GM12878 (cell line): Measurements from ENCODE around the gene FLII. TPM values are rescaled to one million over a fixed set of nuclear protein-coding genes. Genes with fewer than 3 reads are reported as not detected.

ENCODE experiments used
- ATAC-seq: fragments of 200-7000 bp; cut with Tn5 transposase; 3 replicates; pipeline ENCODE4 v1.9.1; 2020; ENCODE audit warnings: mild to moderate bottlenecking, moderate library complexity
- BruUV-seq: library from RNA; stranded (reverse); fragments of 400-500 nt; replicated peaks from 2 replicates; lab custom pipeline; 2021; lab: Mats Ljungman, UMichigan
- CTCF ChIA-PET: fragments of 300-600 bp; sonication (Branson Sonifier 250); formaldehyde crosslinking; extraction: SDS; loops from one replicate; lab custom pipeline; 2021; ENCODE audit warnings: inconsistent platforms; lab: Yijun Ruan, JAX
- POLR2A ChIA-PET: fragments of 350-600 bp; formaldehyde crosslinking; extraction: SDS; loops from one replicate; lab custom pipeline; 2021; ENCODE audit warnings: inconsistent platforms; lab: Charles Lee
- RAD21 ChIA-PET: fragments of 300-600 bp; sonication (Branson Sonifier 250); formaldehyde crosslinking; loops from one replicate; lab custom pipeline; 2023; ENCODE audit warnings: antibody characterized with exemption; ENCODE audit not compliant: unreplicated experiment; lab: Charles Lee
- SMC1A ChIA-PET: fragments of 300-600 bp; sonication (Branson Sonifier 250); formaldehyde crosslinking; loops from one replicate; lab custom pipeline; 2023; ENCODE audit not compliant: unreplicated experiment, uncharacterized antibody; lab: Charles Lee
- DNase-seq: peaks from one replicate; pipeline ENCODE4 v3.0.0-alpha.2; 2011; ENCODE audit warnings: low read depth, low spot score
- FAIRE-seq: peaks from 3 replicates; lab custom pipeline; 2011; peaks lifted over from hg19 to GRCh38; lab: Jason Lieb, UNC
- H2AFZ ChIP-seq: 2 replicates; pipeline ENCODE4 v1.6.0; 2011; ENCODE audit warnings: low read depth, low read length, control low read depth; ENCODE audit not compliant: control insufficient read depth
- H3K27ac ChIP-seq: 2 replicates; pipeline ENCODE4 v1.5.1; 2011; ENCODE audit warnings: control low read depth; ENCODE audit not compliant: control insufficient read depth, insufficient read depth
- H3K27me3 ChIP-seq, 2 experiments: replicated peaks in 1 of 2; 2 replicates each; pipeline versions ENCODE4 v1.6.0 to v1.6.1; 2011; ENCODE audit warnings: low read length in 1 of 2; ENCODE audit not compliant: control insufficient read depth in 2 of 2, insufficient read depth in 2 of 2
- H3K36me3 ChIP-seq, 2 experiments: 2 replicates each; pipeline ENCODE4 v1.5.1; 2011; ENCODE audit warnings: low read length in 1 of 2; ENCODE audit not compliant: control insufficient read depth in 2 of 2, insufficient read depth in 2 of 2
- H3K4me1 ChIP-seq: 2 replicates; pipeline ENCODE4 v1.6.1; 2011; ENCODE audit warnings: mild to moderate bottlenecking, low read length, moderate library complexity, mixed read lengths; ENCODE audit not compliant: control insufficient read depth, insufficient read depth
- H3K4me2 ChIP-seq: 2 replicates; pipeline ENCODE4 v1.6.0; 2011; ENCODE audit warnings: control low read depth; ENCODE audit not compliant: control insufficient read depth, insufficient read depth
- H3K4me3 ChIP-seq: fragments of 200-600 bp; sonication (generic); 2 replicates; pipeline ENCODE4 v1.5.1; 2016
- H3K79me2 ChIP-seq: 2 replicates; pipeline ENCODE4 v1.6.0; 2011; ENCODE audit warnings: low read length; ENCODE audit not compliant: control insufficient read depth, insufficient read depth
- H3K9ac ChIP-seq: 2 replicates; pipeline ENCODE4 v1.8.0; 2011; ENCODE audit warnings: low read length, control low read depth, mixed read lengths; ENCODE audit not compliant: control insufficient read depth, insufficient read depth
- H3K9me3 ChIP-seq: replicated peaks from 3 replicates; pipeline ENCODE4 v1.5.1; 2011; ENCODE audit warnings: mild to moderate bottlenecking, low read length; ENCODE audit not compliant: control insufficient read depth, insufficient read depth
- H4K20me1 ChIP-seq: 2 replicates; pipeline ENCODE4 v1.6.0; 2011; ENCODE audit not compliant: control insufficient read depth, insufficient read depth
- ATF3 ChIP-seq: IDR thresholded peaks from 2 replicates; pipeline ENCODE4 v1.6.1; 2011; ENCODE audit warnings: low read depth, mild to moderate bottlenecking, low read length, moderate library complexity, borderline replicate concordance; ENCODE audit errors: extremely low read depth
- BCL11A ChIP-seq: IDR thresholded peaks from 2 replicates; pipeline ENCODE4 v1.6.1; 2011; ENCODE audit warnings: low read depth, low read length
- E4F1 ChIP-seq: fragments of 450-650 bp; IDR thresholded peaks from 2 replicates; pipeline ENCODE4 v1.6.1; 2018; ENCODE audit warnings: borderline replicate concordance, mild to moderate bottlenecking; ENCODE audit not compliant: partially characterized antibody
- ELK1 ChIP-seq: IDR thresholded peaks from 2 replicates; pipeline ENCODE4 v1.6.1; 2012; ENCODE audit warnings: low read depth, low read length, improper control_type of control experiment
- FOS ChIP-seq: IDR thresholded peaks from 3 replicates; pipeline ENCODE4 v1.6.1; 2011; ENCODE audit warnings: borderline replicate concordance; ENCODE audit not compliant: insufficient read length; ENCODE audit errors: extremely low read depth
- HCFC1 ChIP-seq: fragments of 150-350 bp; IDR thresholded peaks from 2 replicates; pipeline ENCODE4 v1.6.1; 2014; ENCODE audit warnings: low read length
- NFYB ChIP-seq: IDR thresholded peaks from 2 replicates; pipeline ENCODE4 v1.6.1; 2011; ENCODE audit warnings: low read depth, mild to moderate bottlenecking, low read length, improper control_type of control experiment, moderate library complexity; ENCODE audit not compliant: insufficient read depth
- NR2C1 ChIP-seq: fragments of 450-650 bp; IDR thresholded peaks from 2 replicates; pipeline ENCODE4 v1.6.1; 2017; ENCODE audit warnings: antibody characterized with exemption, mild to moderate bottlenecking, moderate library complexity
- POLR2A ChIP-seq: IDR thresholded peaks from 2 replicates; pipeline ENCODE4 v1.6.1; 2011; ENCODE audit warnings: low read depth, mild to moderate bottlenecking, low read length
- POLR2AphosphoS2 ChIP-seq: IDR thresholded peaks from 2 replicates; pipeline ENCODE4 v1.6.1; 2011; ENCODE audit warnings: low read depth, mild to moderate bottlenecking, low read length, improper control_type of control experiment, moderate library complexity
- RAD51 ChIP-seq: fragments of 450-650 bp; IDR thresholded peaks from 2 replicates; pipeline ENCODE4 v1.6.1; 2016; ENCODE audit warnings: moderate library complexity, mild to moderate bottlenecking, inconsistent platforms
- RFX5 ChIP-seq: IDR thresholded peaks from 2 replicates; pipeline ENCODE4 v1.6.1; 2011; ENCODE audit warnings: low read depth, low read length, improper control_type of control experiment
- SPI1 ChIP-seq: IDR thresholded peaks from 2 replicates; pipeline ENCODE4 v1.6.1; 2011; ENCODE audit warnings: low read depth, mild to moderate bottlenecking, low read length, moderate library complexity, borderline replicate concordance; ENCODE audit not compliant: insufficient read depth
- ZNF217 ChIP-seq: fragments of 450-650 bp; IDR thresholded peaks from 2 replicates; pipeline ENCODE4 v1.6.1; 2017; ENCODE audit warnings: antibody characterized with exemption, mild to moderate bottlenecking
- WGBS: methylation state at CpG from one replicate; pipeline ENCODE4 v1.1.6; 2016; ENCODE audit warnings: low lambda C conversion rate; ENCODE audit not compliant: insufficient replicate concordance, insufficient coverage; ENCODE audit errors: missing lambda C conversion rate; 5-methylcytosine and 5-hydroxymethylcytosine counted together
- in situ Hi-C: fragments of 300-500 bp; cut with MboI; formaldehyde crosslinking; loops from 9 replicates; pipeline ENCODE4 v1.14.3; 2018; ENCODE audit warnings: mixed read lengths
- intact Hi-C: fragments of 100-400 bp; cut with micrococcal nuclease; formaldehyde crosslinking; loops from one replicate; pipeline ENCODE4 v1.14.2; 2022; ENCODE audit not compliant: unreplicated experiment
- polyA plus RNA-seq, 11 experiments: library from polyadenylated mRNA; depleted of rRNA in 4 of 11; unstranded in 6 of 11; stranded (reverse) in 5 of 11; fragments of >200 nt; fragmentation: Nextera tagmentation in 4 of 11; fragmentation: Illumina TruSeq in 1 of 11; extraction: Ambion mirVana in 4 of 11; extraction: Trizol in 1 of 11; gene quantifications; 1 replicate in 1 of 11; 2 replicates in 10 of 11; pipeline versions ENCODE4 v1.2.1 to v1.2.3, GENCODE V29; 2011 to 2016; ENCODE audit warnings: inconsistent platforms in 2 of 11, missing spikeins in 2 of 11, low read depth in 1 of 11
- total RNA-seq, 4 experiments: library from RNA; depleted of rRNA in 3 of 4; stranded (reverse); fragments of >200 nt in 3 of 4; fragmentation: Illumina TruSeq in 1 of 4; extraction: Trizol in 1 of 4; gene quantifications; 2 replicates each; pipeline versions ENCODE4 v1.2.1 to v1.2.3, GENCODE V29; 2013 to 2021

The FLII gene
- total and polyA plus RNA-seq, 10 of the 15 experiments (the other 5 are each of a cell fraction or from before 2014, with no cell fraction given): 22.2 to 200 (median 121) TPM

- TF ChIP-seq RFX5: no peak
- no peak for TF ChIP-seq POLR2AphosphoS2
- no peak for TF ChIP-seq HCFC1
- CTCF ChIA-PET: no interaction called here
- H3K27me3 ChIP-seq: no peaks in the 10 kb centered on the region
- POLR2A ChIA-PET: no interaction called here
- no TSS peak for BruUV-seq
- no peak for DNase-seq
- 50% methylated on average over 9 of the region's 9 CpGs for WGBS
- no peaks in the 10 kb centered on the region for H3K9me3 ChIP-seq
- no peaks in the 10 kb centered on the region for H3K4me1 ChIP-seq
- FAIRE-seq: no peak
- no peaks in the 10 kb centered on the region for H4K20me1 ChIP-seq
- SMC1A ChIA-PET: no interaction called here
- H3K36me3 ChIP-seq: no peaks in the 10 kb centered on the region
- intact Hi-C loops (no loop called here), in situ Hi-C loops (no loop called here)
- no peaks in the 10 kb centered on the region for H3K79me2 ChIP-seq
- RAD21 ChIA-PET: no interaction called here
- no peak overlapping the region for H3K4me3 ChIP-seq
- ATAC-seq: no peak
- no peak overlapping the region for H3K27ac ChIP-seq
- H3K4me2 ChIP-seq: no peak overlapping the region
- no peak overlapping the region for H2AFZ ChIP-seq
- H3K9ac ChIP-seq: no peak overlapping the region
Observed at GRCh38 chr17:18231164-18231563, 27.4 kb downstream of the FLII start.

GRCh38 chr17:18230288-18231141 lies 28.0 kb downstream of the FLII start:
- Histone ChIP-seq H3K27ac (no peak overlapping the region), H3K4me3 (no peak overlapping the region), H3K9me3 (no peaks in the 10 kb centered on the region), H2AFZ (no peak overlapping the region), H3K9ac (no peak overlapping the region), H3K4me1 (no peaks in the 10 kb centered on the region), H3K4me2 (no peak overlapping the region), H4K20me1 (no peaks in the 10 kb centered on the region), H3K36me3 (no peaks in the 10 kb centered on the region), H3K27me3 (no peaks in the 10 kb centered on the region), H3K79me2 (no peaks in the 10 kb centered on the region)
- no peak for FAIRE-seq
- in situ Hi-C loops (no loop called here), intact Hi-C loops (no loop called here)
- no peak for DNase-seq
- SMC1A ChIA-PET: no interaction called here
- WGBS: 31% methylated on average over 14 of the region's 14 CpGs
- no TSS peak for BruUV-seq
- POLR2A ChIA-PET: no interaction called here
- ATAC-seq: no peak
- RAD21 ChIA-PET: no interaction called here
- CTCF ChIA-PET: no interaction called here
- TF ChIP-seq ATF3 (no peak), RAD51 (no peak), NFYB (no peak), ZNF217 (no peak), E4F1 (no peak), NR2C1 (no peak), ELK1 (no peak), BCL11A (no peak), FOS (no peak), POLR2A (no peak), SPI1 (no peak)
